ENCODE measurements around the gene NAPA.

Gene NAPA

DNA sequence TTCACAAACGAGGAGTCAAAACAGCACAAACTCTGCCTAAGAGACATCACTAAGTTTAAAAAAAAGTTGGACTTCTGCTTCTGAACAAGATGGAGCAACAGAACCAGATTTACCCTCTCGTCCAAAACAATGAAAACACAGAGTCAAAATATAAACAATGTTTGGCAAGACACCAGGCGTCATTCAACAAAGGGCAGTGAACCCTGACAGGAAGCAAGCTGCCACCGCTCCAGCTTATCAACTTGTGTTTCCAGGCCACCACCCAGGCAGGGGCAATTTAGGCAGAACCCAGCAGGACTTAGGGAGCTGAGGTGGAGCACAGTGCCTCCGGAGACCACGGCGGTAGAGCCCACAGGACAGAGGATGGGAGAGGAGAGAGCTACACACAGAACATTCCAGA lies 8.6 kb upstream of the NAPA start:
- DNase-seq (ENCODE audit: low read depth in 2 of 2) = no peak

DNA sequence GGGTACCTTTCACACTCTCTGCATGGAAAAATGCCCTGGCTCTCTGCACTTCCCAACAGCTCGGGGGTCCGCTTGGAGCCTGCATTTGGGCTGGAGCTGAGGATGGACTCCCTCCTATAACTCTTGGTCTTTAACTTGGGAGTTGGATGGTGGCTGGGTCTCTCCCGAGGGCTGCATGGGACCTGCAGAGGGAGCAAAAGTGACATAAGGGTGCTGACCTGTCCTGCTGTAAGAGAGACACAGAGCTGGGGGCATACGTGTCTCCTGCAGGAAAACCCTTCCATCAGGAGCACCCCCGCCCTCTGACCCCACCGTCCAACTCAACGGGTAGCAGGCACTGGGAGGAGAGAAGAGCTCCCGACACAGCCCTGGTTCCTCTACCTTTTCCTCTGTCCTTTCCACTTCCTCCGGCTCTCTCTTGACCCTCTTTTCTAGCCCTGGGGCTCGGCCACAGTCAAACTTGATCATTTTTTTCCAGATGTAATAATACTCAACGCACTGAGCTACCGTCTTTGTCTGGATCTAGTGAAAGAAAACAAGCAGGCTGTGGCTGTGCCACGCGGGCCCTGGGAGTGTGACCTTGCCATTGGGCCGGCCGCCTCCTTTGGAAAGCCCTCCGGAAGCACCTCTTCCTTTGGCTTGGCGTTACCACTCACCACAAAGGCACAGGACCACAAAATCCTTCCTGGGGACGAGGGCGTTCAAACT lies 6.8 kb upstream of the NAPA start:
- no peak for DNase-seq (ENCODE audit: low read depth in 2 of 2)

DNA sequence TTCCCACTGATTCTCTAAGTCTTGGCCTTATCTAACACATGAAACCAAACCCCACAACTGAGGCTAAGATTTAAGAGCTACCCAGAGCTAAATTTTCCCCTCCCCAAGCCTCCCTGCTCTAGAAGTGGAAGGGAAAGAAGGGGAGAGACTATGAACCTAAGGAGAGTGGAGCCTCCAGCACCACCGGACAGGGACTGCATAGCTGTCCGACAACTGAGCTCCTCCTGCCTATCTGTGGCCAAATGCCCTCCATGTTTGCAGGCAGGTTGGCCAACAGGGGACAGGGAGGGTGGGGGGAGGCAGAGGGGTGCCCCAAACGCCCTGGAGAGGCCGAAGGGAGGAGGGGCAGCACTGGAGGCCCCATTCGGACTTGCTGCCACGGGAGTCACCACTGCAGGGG lies 6.0 kb upstream of the NAPA start:
- DNase-seq (ENCODE audit: low read depth in 2 of 2) = no peak

DNA sequence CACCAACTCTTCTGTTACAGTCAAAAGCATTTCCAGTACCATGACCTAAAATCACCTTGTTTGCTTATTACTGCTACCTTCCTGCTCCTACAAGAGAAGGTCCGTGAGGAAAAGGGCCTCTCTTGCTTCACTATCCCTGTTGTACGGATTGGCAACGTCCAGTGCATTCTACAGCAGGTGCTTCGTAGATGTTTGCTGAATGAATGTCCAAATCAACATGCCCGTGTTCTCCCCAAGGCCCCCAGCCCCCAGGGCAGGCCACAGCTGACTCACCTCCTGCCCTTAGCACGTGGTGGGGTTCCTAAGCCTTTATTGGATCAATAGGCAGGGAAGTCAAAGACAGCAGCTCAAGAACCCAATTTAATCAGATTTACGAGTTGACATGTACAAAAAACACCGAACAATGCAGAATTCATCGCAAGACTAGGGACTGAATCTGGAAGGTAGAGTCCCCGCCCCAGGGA lies 5.5 kb upstream of the NAPA start:
- DNase-seq (ENCODE audit: low read depth in 2 of 2) = no peak

DNA sequence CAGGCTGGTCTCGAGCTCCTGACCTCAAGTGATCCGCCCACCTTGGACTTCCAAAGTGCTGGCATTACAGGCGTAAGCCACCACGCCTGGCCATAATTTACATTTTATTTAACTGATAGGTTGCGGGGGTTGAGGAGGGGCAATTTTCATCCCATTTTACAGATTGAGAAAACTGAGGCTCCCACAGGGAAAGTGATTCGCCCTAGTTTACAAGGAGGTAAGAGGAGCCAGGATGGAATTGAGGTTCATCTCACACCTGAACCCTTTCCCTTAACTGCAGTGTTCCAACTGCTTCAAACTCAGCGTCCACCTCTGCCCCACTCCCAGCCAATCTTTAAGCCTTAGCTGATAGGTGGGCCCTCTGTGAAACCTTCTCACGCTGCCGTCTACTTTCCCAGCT lies 4.0 kb upstream of the NAPA start:
- no peak for DNase-seq (ENCODE audit: low read depth in 2 of 2)

DNA sequence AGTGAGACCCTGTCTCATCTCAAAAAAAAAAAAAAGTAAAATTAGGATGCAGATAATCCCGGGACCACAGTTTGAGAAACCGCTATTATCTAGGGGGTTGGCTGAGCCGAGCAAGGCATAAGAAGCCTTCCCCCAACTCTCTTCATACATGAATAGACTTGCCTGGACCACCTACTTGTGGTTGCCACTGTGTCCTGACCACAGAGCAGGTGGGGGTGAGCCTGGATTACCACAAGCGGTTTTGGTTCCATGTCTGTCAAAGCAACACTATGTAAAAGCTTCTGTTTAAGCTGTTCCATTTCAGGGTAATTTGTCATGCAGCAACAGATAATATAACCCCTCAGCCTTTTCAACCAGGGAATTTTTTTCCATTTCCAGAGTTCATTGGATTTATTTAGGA lies 3.3 kb upstream of the NAPA start:
- no peak for DNase-seq (ENCODE audit: low read depth in 2 of 2)

DNA sequence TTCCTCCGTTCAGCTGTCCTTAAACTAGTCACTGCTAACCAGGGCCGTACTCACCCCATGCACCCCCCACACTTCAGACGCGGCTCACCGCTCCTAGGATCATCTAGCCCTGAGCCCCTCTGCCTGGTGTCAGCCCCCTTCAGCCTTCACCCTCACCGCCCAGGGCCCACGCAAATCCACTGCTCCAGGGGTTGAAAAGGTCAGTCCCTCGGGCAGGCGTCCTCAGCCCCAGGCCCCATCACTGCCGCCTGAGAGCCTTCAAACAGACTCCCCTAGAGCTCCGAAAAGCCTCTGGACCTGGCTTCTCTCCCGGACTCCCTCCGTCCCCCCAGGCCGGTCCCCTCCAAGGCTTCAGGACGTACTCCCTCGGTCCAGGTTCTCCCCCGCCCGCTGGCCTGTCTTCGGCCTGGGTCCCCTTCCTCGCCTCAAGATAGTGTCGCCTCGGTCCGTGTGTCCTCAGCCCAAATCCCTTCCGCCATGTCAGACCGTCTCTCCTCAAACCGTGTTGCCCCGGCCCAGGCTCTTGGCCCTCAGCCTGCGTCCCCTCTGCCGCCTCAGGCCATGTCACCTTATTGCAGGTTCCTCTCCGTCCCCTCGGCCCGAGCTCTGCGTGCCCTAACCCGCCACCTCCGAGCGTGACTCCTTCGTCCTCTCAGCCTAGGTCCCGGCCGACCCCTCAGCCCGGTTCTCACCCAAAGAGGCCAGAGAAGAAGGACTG lies 553 bp downstream of the NAPA start:
- no peak for DNase-seq (ENCODE audit: low read depth in 2 of 2)

DNA sequence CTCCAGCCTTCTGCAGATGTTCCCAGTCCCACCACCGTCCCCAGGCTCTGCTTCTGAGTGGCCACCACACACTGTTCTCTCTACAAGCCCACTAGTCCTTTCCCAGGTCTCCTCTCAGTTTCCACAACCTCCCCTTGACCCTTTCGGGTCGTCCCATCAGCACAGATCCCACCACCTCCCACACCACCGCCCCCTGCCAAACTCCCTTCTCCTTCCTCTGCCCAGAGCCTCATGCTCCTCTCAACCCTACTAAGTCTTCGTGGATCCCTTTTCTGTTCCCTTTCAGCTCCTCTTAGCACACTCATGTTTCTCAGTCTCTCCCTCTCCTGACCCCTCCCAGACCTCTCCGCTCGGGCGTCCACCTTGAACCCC lies 1.9 kb downstream of the NAPA start:
- no peak for DNase-seq (ENCODE audit: low read depth in 2 of 2)

DNA sequence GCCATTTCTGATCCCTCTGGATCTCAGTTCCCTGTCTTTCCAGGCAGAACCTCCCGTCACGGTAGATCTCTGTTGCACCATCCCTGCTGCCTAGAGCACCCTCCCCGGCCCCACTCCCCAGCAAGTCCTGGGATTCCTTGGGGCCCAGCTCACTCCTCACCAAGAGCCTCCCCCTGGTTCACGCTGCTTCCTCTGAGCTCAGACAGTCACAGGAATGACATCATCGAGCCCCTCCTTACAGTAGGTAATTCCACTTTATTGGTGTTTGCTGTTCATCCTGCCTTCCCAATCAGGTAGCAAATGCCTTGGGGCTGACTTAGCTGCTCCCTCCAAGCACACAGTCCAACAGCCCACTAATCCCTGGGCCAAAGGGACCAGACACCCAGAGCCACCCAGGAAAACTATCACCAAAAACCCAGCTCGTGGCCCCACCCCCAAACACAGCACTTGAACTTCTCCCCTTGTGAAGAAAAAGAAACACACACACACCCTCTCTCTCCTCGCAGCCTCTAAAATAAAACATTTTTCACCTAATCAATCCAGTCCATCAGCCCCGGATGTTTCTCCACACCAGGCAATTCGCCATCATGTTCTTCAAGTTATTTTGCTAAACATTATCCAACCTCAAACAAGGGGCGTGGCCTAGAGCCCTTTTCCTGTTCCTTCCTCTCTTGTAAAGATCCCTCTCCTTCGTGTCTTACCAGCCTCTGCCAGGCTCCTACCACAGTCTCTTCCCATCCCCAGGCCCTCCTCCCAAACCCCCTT lies 2.5 kb downstream of the NAPA start:
- no peak for DNase-seq (ENCODE audit: low read depth in 2 of 2)

DNA sequence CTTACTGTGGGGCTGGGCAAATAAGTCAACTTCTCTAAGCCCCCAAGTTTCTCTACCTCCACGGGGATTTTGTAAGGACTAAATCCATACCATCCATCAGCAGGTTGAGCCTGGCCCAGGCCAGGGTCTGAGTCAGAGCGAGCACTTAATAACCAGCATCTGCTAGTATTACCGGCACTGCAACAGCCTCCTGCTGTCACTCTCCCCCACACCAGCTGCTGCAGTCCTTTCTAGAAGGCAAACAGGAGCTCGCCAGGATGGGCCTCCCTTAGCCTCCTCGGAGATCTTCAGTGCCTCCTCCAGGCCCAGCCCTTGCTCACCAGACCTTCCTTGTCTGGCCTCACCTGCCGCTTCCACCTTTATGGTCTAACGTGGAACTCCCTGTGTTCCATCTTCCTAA lies 3.2 kb downstream of the NAPA start:
- DNase-seq (ENCODE audit: low read depth in 2 of 2) = no peak

DNA sequence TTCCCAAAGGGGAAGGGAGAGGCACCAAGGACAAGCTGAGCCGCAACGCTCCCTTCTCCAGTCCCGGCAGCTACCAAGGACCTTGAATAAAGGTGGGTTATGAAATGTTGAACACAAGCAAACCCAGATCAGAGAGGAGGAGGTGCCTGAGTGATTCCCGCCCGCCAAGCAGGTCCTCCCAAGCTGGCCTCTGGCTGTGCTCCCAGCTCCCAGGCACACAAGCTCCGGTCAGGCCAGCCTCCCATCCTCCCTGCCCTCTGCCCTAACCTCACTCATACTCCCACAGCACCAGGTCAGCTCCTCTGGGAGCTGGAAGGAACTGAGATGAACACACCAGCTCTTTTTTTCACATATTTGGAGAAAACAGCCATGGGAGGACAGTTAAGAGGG lies 3.7 kb downstream of the NAPA start:
- DNase-seq (ENCODE audit: low read depth in 2 of 2) = no peak

DNA sequence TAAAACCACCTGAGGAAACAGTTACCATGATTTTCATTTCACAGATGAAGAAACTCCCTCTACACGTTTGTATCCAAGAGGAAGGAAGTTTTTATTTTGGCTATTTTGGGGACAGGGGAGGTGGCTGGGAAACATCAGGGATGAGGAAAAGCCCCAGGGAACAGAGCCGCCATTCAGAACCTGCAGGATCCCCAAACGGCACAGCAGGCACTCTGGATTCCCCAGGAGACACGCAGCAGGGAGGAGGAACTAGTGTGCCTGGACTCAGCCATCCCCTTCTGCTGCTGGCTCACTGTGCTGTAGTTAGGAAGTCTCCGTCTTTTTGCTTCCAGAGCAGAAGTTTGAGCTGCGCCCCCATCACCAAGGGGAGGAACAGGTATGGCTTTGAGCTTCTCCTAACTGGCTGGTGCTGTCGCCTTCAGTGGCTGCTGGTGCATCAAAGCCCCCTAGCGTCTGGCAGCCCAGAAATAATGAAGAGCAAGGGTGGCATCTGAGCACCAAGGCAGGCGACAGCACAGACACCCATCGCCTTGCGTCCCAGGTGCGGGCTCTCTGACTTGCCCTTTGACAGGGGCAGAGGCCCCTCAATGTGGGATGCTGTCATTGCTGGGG lies 4.2 kb downstream of the NAPA start:
- DNase-seq (ENCODE audit: low read depth in 2 of 2) = no peak

DNA sequence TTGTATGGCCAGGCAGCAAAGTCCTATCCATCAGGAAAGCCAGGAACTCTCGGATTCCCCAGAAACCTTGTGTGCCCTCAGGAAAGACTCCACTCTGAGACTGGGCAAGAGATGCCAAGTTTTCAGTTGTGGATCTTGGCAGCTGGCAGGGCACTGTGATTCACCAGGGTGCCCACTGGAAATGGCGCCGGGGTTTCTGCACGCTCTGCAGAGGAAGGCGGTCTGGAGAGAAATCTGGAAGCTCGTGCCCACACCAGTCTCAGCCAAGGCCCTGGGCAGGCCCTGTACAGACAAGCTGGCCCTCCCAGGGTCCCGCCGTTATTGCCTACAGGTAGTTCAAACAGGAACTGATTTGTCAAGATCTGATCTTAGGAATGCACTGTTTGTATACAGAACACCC lies 4.9 kb downstream of the NAPA start:
- no peak for DNase-seq (ENCODE audit: low read depth in 2 of 2)

DNA sequence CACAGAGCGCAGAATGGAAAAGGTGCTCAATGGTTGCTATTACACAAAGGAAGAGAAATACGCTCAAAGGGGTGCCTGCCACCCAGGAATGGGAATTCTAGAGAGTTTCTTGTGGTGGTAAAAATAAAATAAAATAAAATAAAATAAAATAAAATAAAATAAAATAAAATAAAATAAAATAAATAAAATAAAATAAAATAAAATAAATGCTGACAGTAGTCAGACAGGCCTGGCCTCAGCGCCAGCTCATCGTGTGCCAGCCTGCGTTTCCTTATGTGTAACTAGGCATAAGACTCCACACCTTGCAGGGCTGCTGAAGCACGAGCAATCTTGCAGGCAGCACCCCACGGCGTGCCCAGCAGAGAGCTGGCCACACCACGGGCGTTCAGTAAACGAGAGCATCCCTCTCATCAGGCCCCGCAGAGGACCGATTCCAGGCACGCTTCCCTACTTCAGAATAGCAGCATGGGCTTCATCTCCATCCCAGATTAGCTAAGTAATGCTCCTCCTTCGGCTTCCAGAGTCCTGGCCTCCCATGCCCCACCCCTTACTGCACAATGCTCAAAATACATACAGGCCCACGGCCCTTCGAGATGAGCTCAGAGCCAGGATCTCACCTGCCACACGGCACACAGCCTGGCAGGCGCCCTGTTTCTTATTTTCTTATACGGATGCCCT lies 5.6 kb downstream of the NAPA start:
- no peak for DNase-seq (ENCODE audit: low read depth in 2 of 2)

DNA sequence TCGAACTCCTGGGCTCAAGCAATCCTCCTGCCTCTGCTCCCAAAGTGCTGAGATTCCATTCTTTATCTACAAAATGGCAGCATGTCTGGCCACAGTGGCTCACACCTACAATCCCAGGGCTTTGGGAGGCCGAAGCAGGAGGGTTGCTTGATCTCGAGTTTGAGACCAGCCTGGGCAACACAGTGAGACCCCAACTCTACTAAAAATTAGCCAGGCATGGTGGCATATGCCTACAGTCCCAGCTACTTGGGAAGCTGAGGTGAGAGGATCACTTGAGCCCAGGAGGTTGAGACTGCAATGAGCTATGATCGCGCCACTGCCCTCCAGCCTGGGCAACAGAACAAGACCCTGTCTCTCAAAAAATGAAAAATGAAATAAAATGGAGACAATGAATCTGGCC lies 6.1 kb downstream of the NAPA start:
- no peak for DNase-seq (ENCODE audit: low read depth in 2 of 2)

DNA sequence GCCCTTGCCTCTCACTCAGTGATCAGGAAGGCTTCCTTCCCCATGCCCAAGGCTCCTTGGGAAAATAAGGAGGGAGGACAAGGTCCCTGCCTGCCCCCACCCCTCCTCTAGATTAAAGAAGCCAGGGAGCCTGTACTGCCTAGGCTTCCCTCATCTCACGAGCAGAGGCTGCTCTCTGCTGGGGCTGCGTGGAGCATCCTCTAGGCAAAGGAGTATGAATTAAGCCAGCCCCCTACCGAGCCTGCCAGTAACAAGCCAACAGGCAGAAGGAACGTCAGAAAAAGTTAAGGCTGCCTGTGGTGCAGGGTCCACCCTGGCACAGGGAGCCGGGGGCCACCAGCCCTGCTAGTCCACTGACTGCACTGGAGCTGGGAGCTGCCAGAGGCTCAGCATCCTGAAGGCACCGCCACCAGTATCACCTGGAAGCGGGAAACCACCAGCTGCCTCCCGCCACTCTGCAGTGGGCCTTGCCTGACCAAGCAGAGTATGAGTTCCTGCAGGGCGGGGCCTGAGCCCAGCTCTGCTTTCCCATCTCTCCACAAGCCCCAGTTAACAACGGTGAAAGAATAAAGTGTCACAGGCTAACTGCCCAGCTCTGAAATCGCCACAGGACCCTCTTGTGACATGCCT lies 6.8 kb downstream of the NAPA start:
- no peak for DNase-seq (ENCODE audit: low read depth in 2 of 2)

DNA sequence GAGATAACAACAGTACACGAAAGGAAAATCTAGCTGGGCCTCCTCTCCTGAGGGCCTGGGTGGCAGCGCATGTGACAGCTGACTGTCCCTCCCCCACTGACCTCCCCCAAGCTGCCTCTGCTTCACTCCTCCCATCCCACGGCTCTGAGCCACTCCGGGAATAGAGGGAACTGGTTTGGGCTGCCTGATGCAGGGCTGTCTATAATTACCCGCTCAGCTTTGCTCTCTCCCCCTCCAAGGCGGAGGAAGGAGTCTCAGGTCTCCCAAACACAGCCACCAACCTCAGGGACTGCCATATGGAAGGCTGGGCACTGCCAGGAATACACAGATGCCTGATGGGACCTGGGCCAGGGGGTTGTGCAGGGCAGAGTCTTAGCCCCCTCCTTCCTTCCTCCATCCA lies 7.9 kb downstream of the NAPA start:
- no peak for DNase-seq (ENCODE audit: low read depth in 2 of 2)

DNA sequence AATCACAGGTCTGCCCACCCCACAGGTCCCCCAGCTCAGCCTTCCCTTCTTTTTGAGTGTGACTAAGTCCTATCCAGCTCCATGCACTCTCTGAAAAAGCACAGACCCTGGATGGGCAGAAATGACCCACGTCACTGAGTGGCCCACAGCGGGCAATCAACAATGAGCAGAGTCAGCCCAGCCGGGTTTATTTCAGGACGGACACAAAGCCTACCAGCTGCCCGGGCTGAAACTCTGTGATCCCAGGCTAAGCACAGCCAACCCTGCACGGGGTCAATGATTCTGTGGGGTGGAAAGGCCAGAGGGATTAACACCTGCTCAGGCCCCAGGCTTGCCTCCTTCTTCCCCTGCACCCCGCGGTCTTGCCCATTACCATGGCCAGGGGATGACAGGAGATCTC lies 8.4 kb downstream of the NAPA start:
- DNase-seq (ENCODE audit: low read depth in 2 of 2) = no peak

DNA sequence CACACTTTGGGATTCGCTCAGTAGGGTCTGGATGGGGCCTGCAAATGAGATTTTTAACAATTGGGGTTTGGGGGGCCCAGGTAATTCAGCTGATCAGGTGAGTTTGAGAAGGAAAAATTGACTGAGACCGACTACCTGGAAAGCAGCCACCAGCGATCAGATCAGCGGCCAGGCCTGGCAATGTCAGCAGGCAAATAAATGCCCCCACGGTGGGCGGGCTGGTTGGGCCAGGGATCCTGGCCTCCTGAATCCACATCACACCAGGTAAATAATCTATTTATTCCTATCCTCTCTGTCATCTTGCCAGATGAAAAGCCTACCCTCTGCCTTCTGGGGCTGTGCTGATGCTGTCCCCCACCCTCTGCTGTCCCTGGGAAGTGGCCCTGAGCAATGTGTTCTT lies 9.4 kb downstream of the NAPA start:
- no peak for DNase-seq (ENCODE audit: low read depth in 2 of 2)

DNA sequence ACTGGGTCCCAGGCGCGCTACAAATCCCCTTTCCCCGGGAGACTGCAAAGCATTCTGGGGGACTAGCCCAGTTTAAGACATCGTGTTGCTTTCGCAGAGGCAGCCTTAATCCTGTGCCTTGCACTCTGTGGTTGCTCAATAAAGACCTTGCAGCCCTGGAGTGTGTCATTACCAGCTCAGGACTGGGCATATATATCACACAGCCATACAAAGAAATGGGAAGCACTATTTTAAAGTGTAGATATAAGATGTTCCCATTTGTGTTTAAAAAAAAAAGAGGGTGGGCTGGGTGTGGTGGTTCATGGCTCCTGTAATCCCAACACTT lies 11.1 kb downstream of the NAPA start:
- no peak for DNase-seq (ENCODE audit: low read depth in 2 of 2)

DNA sequence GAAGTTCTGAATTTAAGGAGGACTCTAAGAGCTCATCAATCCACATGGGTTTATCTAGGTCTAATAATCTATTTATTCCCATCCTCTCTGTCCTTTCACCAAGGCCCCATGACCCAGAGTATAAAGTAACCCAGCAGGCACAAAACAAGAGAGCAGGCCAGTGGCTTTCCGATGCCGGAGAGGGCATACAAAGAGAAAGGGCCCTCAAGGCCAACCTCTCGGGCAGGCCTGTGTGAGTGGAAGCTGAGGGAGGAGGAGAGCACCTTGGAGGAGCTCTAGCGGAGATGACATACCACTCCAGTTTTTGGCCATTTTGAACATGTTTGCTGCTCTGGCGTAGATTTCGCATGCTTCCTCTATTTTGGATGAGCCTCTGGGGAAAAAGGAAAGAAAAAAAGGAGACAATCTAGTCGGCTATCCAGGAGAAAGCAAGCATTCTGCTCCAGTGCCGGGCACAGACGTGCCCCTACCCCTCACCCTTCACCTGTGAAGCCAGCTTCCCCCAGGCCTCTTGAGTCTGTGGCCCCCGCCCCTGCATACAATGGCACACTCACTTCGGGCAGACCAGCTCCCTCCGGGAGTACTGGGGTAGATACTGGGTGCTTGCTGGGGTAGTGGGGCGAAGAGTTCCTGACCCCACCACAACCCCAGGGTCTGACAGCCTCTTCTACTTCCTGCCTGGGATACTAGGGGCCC lies 11.6 kb downstream of the NAPA start:
- DNase-seq (ENCODE audit: low read depth in 2 of 2) = no peak
